ENCODE data around the gene BCAT1.

DNA sequence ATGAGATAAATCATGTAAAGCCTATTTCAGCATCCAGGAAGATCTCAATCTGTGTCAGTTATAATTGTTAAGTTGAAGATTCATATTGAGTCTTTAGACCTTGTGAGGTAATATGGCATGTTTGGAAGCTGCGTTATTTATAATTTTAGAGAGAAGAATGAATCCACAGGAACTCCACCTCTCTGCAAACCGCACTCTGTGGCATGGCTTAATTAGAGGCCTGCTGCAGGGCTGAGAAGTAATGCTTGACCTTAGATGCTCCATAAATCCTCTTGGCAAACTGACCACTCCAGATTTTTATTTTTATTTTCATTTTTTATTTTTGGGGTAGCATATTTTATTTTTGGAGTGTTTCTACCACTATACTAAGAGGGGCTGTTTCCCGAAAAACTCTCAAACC lies 28.8 kb downstream of the BCAT1 start:
- TF ChIP-seq EZH2 (IDR thresholded peaks at IDR 0.05; ENCODE audit: insufficient read depth, poor library complexity, severe bottlenecking): no peak
- no peak for TF ChIP-seq EZH2phosphoT487 (IDR thresholded peaks at IDR 0.05; ENCODE audit: insufficient read depth, low read depth)

All from GM23248 (cell line).